GM18511 (cell line): Measurements from ENCODE around the gene TRAF2.
A peak's percentile ranks its signal among the peaks of the same experiment; 100 is the strongest.

Experiments
- ATAC-seq: cut with Tn5 transposase; IDR thresholded peaks from one replicate; pipeline ENCODE4 v1.9.1; 2021; ENCODE audit warnings: mild to moderate bottlenecking, moderate library complexity; ENCODE audit not compliant: unreplicated experiment

TRAF2 gene

DNA sequence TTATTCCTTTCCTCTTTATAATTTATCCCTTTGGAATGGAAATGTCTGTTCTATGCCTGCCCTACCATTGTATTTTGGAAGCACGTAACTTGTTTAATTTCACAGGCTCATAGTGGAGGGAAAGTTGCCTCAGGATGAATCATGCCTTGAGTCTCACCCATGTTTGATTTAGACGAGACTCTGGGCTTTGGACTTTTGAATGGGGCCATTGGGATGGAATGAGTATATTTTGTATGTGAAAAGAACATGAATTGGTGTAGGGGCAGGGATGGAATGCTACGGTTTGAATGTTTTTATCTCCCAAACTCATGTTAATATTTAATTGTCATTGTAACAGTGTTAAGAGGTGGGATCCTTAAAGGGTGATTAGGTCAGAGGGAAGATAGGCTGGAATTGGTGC lies 48.0 kb downstream of the TRAF2 start:
- no peak for ATAC-seq

DNA sequence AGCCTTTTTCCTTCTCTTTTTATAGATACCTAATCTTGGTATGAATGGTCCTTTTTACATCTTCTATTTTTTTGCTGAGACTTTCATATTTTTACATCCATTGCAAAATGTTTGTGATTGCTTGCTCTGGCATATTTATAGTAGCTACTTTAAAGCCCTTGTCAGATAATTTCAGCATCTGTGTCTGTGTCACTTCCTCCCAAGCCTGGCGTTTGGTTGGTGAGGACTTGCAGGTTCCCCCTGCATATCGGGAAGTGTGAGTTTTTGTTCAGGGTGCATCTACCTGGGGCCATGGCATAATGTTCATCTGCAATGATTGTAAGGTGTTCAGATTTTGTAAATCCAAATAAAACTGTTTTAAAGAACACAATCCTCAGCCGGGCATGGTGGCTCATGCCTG lies 49.3 kb downstream of the TRAF2 start:
- no peak for ATAC-seq

DNA sequence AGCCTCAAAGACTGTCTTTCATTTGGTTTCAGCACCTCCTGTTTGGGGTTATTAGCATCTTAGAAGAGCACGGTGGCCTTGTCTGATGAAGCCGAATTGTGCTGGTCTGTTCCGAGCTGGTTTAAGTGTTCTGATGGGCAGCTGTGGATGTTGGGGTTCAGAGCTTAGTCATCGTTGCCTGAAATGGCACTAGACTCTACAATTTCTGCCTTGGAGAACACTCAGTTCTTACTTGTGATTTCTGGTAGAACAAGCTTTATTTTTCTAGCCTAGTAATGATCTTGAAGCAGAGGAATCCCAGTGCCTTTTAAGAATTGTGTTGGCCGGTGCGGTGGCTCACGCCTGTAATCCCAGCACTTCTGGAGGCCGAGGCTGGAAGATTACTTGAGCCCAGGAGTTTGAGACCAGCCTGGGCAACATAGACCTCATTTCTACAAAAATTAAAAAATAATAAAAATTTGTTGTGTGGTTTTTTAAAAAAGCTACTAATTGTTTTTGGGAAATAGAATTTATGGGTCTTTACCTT lies 50.4 kb downstream of the TRAF2 start:
- ATAC-seq, result no peak

DNA sequence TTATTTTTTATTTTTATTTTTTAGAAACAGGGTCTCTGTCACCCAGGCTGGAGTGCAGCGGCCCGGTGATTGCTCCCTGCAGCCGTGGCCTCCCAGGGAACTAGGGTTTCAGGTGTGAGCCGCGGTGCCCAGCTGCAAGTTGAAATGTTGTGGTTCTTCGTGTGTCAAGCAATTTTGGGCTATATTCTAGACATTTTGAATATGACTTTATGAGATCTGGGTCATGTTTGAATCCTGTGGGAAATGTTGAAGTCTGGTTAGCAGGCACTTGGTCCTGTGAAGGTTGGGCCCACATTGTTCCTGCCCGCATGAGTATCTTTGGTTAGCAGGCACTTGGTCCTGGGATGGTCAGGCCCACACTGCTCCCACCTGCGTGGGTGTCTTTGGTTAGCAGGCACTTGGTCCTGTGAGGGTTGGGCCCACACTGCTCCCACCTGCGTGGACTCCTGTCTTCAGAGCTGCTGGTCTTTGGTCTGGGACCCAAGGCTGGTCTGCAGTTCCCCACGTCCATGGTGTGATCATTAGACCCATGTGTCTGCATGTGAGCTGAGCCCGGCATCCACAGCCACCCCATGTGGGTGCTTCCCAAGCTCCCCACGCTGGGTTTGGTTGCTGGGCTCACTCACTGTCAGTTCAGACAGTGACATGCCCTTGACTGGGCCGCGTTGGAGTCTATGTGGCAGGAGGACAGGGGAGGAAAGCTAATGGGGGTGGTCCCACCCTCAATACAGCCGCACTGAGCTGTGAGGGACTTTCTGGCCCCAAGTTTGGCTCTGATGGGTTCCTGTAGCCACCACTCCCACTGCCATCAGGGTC lies 51.1 kb downstream of the TRAF2 start:
- ATAC-seq, result no peak

DNA sequence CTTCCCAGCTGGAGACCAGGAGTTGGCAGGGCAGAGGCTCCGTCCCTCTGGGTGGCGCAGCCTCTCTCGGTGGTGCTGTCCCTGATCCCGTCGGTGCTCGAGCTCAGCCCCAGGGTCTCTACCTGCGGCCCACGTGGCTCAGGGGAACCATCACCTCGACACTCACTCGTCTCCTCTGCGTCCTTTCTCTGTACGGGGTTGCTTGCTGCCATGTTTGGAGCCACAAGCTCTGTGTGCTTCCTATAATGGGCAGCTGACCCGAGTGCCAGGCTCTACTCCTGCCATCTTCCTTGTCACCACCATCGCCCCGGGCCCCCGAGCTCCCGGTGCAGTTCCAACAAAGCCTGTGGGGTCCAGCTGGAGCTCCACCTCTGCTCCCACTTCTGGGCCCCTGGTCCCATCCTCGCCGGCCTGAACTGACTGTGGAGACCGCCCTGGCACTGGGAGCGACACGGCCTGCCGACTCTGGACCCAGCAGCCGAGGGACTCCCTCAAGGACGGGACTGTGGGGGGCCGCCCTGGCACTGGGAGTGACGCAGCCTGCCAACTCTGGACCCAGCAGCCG lies 53.2 kb downstream of the TRAF2 start:
- no peak for ATAC-seq

DNA sequence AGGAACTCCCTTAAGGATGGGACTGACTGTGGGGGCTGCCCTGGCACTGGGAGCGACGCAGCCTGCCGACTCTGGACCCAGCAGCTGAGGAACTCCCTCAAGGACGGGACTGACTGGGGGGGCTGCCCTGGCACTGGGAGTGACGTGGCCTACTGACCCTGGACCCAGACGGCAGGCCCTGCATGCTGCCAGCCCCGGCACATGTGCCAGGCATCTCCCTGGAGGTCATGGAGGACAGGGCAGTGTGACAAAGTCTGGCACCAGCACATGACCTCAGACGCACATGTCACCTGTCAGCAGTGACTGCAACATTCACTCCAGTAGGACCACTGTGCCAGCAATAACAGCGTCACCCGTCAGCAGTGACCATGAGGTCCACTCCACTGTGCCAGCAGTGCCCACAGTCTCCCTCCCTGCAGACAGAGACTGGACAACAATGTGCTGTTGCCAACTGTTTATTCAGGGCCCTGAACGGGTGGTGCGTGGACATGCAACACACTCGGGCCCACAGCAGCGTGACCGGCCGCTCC lies 53.7 kb downstream of the TRAF2 start:
- no peak for ATAC-seq

DNA sequence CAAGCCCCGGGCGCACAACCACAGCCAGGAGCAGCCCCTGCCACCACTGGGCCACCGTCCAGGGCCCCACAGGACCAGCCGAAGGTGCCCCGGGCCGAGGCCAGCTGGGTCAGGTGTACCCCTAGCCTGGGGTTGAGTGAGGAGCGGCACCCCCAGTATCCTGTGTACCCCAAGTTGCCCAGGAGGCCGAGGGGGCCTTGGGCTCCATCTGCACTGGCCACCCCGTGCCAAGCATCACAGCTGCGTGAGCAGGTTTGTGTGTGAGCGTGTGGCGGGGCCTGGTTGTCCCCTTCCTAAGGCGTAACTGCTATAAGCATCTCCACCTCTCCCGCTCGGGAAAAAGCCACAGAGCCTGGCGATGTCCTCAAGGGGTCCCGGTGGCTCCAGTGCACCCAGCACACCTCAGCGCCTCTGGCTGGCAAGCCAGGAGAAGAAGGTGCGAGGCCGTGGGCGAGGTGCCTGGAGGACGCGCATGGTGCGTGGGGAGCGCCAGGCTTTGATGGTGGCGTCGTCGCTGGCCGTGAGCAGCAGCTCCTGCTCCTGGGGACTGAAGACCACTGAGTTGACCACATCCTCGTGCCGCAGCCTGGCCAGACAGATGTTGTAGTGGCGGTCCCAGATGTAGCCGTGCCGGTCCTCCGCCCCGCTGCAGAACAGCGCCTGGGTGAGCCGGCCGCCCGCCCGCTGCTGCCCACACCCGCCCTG lies 54.4 kb downstream of the TRAF2 start:
- ATAC-seq, result no peak

DNA sequence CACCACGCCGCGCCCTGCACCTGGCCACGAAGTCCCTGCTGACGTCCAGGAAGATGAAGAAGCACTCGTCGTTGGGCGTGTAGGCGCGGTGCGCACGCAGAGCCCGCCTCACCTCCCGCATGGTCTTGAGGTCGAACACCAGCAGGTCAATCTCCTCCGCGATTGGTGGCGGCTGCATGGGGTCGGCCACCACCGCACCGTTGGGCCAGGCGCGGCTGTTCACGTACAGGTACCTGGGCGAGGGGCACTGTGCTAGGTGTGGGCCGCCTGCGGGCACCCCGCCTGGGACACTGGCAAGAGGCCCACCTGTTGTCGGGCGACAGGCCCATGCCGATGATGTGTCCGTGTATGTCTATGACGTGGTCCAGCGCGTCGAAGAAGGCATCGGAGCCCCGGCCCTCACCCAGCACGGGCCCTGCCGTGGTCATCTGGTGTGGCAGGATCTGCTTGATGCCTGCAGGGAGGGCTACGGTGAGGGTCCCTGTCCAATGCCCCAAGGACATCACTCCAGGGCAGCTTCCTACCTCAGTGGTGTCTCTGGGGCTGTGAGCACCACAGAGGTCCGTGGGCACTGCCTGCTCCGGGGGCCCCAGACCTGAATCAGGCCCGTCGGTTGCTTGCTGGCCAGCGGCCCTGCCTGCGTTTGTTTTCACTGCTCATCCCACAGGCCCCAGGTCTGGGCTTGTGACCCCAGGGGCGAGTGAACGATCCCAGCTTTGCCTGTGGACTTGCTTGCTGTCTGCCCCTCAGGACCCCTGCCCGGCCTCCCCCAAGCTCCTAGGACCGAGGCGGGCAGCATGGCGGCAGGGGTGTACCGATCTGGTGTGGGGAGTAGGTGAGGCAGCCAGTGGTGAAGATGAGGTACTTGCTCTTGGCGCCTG lies 55.2 kb downstream of the TRAF2 start:
- ATAC-seq, result no peak

DNA sequence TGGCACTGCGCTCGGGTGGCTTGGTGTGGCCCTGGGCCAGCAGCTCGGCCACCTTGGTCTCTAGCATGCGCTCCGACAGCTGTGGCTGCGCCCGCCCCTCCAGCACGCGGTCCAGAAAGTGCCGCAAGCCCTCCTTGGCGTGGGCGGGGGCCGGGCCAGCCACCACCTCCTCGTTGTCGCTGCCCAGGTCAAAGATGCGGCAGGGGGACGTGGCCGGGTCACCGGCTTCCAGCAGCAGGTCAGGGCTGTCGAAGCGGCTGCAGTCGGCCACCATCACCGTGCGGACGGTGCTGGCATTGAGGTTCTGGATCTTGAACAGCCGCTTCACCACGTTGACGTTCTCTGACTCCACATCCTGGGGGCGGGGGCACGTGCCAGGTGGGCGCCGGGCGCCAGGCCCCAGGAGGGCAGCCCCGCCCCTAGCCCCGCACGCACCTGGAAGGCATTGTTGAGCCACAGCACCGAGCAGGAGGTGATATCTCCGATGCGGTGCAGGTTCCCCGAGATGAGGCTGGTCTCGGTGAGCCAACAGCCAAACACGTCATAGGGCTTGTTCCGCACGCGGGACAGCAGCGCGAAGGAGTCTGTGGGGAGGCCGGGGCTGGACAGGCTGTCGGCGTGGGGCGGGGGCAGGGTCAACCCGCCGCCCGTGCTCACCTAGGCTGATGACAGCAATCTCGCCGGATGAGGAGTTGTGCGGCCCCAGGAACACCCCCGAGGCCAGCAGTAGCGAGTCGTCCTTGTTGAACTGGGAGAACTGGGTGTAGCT lies 56.0 kb downstream of the TRAF2 start:
- no peak for ATAC-seq

DNA sequence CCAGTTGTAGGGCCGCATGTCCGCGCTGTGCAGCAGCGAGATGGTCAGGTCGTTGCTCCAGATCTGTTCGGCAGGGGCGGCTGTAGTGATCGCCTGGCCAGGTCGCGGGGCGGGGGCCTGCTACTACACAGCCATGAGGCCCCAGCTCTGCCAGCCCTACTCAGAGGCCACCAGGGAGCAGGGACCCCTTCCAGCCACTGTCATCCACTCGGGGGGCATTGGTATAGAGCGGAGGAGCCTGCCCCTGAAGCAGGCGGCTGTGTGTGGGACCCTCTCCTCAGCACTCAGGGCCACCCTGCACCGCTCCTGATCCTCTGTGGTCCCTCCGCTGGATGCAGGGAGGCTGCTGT lies 56.5 kb downstream of the TRAF2 start:
- no peak for ATAC-seq

DNA sequence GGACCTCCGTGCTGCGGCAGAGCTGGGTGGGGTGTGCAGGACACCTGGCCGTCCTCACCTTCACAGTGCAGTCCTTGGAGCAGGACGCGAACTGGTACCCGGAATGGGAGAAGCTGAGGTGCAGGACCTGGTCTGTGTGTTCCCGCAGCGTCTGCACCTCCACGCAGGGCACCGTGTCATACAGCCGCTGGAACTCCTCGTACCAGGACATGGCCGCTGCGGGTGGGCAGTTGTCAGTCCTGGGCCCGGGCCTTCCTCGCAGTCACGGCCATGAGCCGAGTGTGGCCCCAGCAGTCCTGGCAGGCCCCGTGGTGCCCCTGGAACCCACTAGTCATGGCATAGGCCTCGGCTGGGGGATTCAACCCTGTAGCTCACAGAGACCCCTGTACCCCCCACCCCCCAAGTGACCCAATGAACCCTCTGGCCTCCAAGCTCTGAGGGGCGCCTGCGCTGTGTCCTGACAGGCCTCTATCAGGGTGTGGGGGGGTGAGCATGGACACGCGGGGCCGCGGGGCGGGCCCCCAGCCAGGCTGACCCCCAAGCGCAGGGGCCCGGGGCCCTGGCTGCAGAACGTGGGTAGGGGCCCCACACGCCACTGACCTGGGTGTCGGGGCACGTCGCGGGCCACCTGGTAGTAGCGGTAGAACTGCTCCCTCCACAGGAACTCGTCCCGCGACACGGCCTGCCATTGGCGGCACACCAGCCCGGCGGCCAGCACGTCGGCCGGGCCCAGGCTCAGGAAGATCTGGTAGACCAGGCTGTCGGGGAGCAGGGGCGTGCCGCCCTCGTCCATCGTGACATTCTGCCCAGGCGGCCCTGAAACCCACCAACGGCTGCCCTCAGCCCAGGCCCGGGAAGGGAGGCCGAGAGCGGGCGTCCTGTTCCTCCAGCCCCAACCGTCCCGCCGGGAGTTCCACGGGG lies 57.2 kb downstream of the TRAF2 start:
- peak; percentile 26 for ATAC-seq

DNA sequence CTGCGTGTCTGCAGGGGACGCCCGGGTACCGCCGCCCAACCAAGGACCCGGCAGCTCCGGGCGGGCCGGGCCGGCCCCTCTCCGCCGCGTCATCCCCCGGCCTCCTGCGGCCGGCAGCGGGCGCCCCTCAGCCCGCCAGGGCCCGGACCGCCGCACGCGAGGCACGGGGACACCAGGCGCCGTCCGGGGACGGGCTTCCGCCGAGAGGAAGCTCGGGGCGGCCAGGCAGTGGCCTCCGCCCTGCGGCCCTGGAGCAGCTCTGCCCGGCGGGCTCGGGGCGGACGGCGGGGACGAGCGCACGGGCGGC lies 57.8 kb downstream of the TRAF2 start:
- ATAC-seq, result no peak

DNA sequence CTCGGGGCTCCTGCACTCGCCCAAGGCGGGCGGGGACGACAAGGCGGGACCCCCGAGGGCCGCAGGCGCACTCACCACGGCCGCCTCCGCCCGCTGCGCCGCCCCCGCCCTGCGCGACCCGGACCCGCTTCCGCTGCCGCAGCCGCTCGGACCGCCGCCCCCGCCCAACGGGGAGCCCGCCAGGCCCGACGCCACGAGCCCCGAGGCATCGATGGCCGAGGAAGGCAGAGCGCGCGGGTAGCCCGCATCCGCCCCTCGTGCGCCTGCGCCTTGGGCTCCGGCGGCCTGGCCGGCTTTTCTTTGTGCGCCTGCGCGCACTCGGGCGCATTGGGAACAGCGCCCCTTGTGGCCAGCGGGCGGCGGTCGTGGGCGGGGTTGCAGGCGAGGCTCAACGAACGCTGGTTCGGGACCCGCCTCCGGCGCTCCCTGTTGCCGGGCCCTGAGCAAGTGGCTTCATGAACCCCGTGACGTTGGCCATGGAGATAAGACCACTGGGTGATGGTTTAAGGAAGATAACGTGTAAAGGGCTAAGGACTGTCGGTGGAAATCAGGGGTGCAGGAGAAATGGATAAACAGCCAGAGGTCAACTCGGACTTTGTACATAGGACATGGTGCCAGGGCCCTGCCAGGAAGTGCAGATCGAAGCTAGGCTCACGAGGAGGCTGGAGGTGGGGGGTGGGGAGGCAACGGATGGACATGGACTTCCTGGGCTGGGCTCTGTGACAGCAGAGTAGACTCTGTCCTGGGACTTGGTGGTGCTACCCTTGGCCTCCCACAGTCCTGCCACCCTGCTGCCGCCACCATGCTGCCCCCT lies 58.4 kb downstream of the TRAF2 start, which contains the start of the genes C8G and FBXW5:
Gene C8G, plus strand, starts transcription at position 725 of the 814 bp plus-strand sequence. Its CDS starts 78 bp downstream, at position 803.
Gene FBXW5, minus strand, starts transcription at position 220 of the 814 bp plus-strand sequence. CDS start 655 bp downstream, outside the sequence.
- peak; percentile 84 for ATAC-seq

DNA sequence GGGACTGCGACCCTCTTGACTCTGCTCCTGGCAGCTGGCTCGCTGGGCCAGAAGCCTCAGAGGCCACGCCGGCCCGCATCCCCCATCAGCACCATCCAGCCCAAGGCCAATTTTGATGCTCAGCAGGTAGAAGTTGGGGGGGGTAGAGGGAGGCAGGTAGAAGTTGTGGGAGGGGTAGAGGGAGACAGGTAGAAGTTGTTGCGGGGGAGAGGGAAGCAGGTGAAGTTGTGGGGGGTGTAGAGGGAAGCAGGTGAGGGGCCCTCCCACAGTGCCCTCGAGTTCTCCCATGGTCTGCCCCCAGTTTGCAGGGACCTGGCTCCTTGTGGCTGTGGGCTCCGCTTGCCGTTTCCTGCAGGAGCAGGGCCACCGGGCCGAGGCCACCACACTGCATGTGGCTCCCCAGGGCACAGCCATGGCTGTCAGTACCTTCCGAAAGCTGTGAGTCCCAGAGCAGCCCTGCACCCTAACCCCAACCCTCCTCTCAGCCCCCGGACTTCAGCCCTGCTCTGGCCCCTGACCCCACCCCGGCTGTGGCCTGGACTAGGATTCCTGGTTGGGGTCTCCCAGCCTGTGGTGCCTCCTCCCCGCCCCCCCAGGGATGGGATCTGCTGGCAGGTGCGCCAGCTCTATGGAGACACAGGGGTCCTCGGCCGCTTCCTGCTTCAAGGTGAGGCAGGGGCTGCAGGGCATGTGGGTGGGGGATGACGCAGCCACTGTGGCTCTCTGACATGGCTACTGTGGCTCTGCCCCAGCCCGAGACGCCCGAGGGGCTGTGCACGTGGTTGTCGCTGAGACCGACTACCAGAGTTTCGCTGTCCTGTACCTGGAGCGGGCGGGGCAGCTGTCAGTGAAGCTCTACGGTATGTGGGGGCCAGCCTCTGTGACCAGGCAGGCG lies 59.3 kb downstream of the TRAF2 start:
- ATAC-seq, result no peak

DNA sequence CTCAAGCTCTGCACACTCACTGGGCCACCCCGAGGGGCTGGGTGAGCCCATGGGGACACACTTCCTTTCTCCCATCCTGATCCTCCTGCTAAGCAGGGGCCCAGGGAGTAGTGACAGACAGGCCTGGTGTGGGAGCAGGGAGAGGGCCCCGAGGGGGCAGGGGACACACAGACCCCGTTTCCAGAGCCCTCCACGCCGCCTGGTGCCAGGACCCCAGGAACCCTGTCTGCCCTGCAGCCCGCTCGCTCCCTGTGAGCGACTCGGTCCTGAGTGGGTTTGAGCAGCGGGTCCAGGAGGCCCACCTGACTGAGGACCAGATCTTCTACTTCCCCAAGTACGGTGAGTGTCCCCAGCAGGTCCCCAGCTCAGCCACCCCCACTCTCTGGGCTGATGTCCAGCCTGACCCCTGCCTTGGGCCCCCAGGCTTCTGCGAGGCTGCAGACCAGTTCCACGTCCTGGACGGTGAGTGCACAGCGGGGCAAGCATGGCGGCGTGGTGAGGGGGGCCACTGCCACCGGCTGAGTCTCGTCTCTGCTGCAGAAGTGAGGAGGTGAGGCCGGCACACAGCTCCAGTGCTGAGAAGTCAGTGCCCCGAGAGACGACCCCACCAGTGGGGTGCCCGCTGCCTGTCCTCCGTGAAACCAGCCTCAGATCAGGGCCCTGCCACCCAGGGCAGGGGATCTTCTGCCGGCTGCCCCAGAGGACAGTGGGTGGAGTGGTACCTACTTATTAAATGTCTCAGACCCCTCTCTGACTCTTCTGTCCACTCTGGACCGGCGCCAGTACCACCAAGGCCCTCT lies 60.1 kb downstream of the TRAF2 start:
- no peak for ATAC-seq
